ENCODE measurements around the gene THADA.

DNA sequence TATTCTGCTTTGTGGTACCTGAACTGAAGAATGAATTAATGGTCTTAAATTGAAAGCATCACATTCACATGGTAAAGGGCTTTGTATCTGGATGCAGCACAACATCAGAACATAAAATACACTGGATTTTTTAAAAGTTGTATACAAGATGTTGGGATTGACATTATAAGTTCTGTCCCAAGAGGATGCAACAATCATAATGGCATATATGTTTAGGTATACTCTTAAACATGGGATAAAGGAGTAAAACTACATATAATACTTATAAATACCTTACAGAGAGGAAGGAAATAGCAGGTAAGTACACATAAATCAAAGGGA lies 171.9 kb downstream of the THADA start:
- TF ChIP-seq, protein P1, sequence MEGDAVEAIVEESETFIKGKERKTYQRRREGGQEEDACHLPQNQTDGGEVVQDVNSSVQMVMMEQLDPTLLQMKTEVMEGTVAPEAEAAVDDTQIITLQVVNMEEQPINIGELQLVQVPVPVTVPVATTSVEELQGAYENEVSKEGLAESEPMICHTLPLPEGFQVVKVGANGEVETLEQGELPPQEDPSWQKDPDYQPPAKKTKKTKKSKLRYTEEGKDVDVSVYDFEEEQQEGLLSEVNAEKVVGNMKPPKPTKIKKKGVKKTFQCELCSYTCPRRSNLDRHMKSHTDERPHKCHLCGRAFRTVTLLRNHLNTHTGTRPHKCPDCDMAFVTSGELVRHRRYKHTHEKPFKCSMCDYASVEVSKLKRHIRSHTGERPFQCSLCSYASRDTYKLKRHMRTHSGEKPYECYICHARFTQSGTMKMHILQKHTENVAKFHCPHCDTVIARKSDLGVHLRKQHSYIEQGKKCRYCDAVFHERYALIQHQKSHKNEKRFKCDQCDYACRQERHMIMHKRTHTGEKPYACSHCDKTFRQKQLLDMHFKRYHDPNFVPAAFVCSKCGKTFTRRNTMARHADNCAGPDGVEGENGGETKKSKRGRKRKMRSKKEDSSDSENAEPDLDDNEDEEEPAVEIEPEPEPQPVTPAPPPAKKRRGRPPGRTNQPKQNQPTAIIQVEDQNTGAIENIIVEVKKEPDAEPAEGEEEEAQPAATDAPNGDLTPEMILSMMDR (IDR thresholded peaks at IDR 0.05) = no peak
- no peak for TF ChIP-seq POLR2AphosphoS5 (IDR thresholded peaks at IDR 0.05)

All from upper lobe of left lung (tissue), 4 donors.